Measurements from ENCODE around the gene HPCAL1. TPM values are rescaled to one million over a fixed set of nuclear protein-coding genes. Genes with fewer than 3 reads are reported as not detected.

Gene HPCAL1
- total and polyA plus RNA-seq, 11 donors: 18.9 to 63.2 (median 40.5) TPM

- H3K27ac ChIP-seq: no peak overlapping the region
- H3K27me3 ChIP-seq: no peaks in the 10 kb centered on the region
- intact Hi-C loops (cut with DNase I): no loop called here
- DNase-seq (no peak), ATAC-seq (peak in 1 of 4 donors; percentile 11)
- TF ChIP-seq, protein P1, sequence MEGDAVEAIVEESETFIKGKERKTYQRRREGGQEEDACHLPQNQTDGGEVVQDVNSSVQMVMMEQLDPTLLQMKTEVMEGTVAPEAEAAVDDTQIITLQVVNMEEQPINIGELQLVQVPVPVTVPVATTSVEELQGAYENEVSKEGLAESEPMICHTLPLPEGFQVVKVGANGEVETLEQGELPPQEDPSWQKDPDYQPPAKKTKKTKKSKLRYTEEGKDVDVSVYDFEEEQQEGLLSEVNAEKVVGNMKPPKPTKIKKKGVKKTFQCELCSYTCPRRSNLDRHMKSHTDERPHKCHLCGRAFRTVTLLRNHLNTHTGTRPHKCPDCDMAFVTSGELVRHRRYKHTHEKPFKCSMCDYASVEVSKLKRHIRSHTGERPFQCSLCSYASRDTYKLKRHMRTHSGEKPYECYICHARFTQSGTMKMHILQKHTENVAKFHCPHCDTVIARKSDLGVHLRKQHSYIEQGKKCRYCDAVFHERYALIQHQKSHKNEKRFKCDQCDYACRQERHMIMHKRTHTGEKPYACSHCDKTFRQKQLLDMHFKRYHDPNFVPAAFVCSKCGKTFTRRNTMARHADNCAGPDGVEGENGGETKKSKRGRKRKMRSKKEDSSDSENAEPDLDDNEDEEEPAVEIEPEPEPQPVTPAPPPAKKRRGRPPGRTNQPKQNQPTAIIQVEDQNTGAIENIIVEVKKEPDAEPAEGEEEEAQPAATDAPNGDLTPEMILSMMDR (IDR thresholded peaks at IDR 0.05): no peak
- TF ChIP-seq POLR2A (IDR thresholded peaks at IDR 0.05): no peak
- H3K4me3 ChIP-seq: no peak overlapping the region
- peaks cover 0 to 7% (median 0%) of the 10 kb centered on the region in 9 donors for H3K36me3 ChIP-seq
- H3K4me1 ChIP-seq: peaks cover 0 to 25% (median 6%) of the 10 kb centered on the region in 12 donors
- WGBS, 4 donors: 70 to 83% (median 79%) methylated on average over 14 to 15 of the region's 15 CpGs
- no peaks in the 10 kb centered on the region for H3K9me3 ChIP-seq
Measured at GRCh38 chr2:10371441-10372196, 68.9 kb downstream of the HPCAL1 start.

GRCh38 chr2:10372203-10372861 is 69.6 kb downstream of the HPCAL1 start:
- Histone ChIP-seq H3K9me3 (no peaks in the 10 kb centered on the region), H3K36me3 (peaks cover 0 to 7% (median 0%) of the 10 kb centered on the region in 9 donors), H3K4me1 (peaks cover 0 to 25% (median 6%) of the 10 kb centered on the region in 12 donors), H3K27ac (no peak overlapping the region), H3K27me3 (no peaks in the 10 kb centered on the region), H3K4me3 (no peak overlapping the region)
- intact Hi-C loops (cut with DNase I): no loop called here
- no peak for DNase-seq
- peak in 1 of 4 donors; percentile 5 for ATAC-seq
- TF ChIP-seq, protein P1 (IDR thresholded peaks at IDR 0.05): no peak
- TF ChIP-seq POLR2A (IDR thresholded peaks at IDR 0.05): no peak
- 90 to 96% (median 95%) methylated on average over 11 to 20 of the region's 20 CpGs for WGBS, 4 donors

- WGBS, 4 donors: 68 to 89% (median 80%) methylated on average over 7 of the region's 7 CpGs
- H3K36me3 ChIP-seq: peaks cover 0 to 7% (median 0%) of the 10 kb centered on the region in 9 donors
- no peaks in the 10 kb centered on the region for H3K27me3 ChIP-seq
- H3K4me3 ChIP-seq: no peak overlapping the region
- H3K9me3 ChIP-seq: no peaks in the 10 kb centered on the region
- ATAC-seq (peak in 1 of 4 donors; percentile 5), DNase-seq (no peak)
- intact Hi-C loops (cut with DNase I): no loop called here
- no peak overlapping the region for H3K27ac ChIP-seq
- TF ChIP-seq, protein P1 (IDR thresholded peaks at IDR 0.05): no peak
- no peak for TF ChIP-seq POLR2A (IDR thresholded peaks at IDR 0.05)
- H3K4me1 ChIP-seq: peaks cover 0 to 25% (median 6%) of the 10 kb centered on the region in 12 donors
Measured at GRCh38 chr2:10372862-10373240, 70.1 kb downstream of the HPCAL1 start.

DNA sequence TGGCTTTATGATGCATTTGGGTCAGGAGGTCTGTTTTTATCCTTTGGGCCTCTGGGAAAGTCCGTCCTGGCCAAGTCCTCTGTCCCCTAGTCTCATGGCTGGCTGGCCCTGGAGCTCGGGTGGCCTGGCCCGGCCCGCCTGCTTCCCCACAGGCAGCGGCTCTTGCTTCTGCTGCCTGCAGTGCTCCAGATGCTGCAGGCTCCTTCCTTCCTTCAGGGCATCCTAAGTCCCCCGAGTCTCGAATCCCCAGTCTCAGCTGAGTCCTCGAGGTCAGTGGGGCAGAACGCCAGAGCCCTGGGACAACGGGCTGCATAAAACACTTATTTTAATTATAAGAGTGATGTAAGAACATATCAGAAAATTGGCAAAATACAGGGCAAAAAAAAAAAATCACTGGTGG is 71.2 kb downstream of the HPCAL1 start:
- peak in 1 of 5 donors; percentile 49 for DNase-seq
- 82 to 86% (median 83%) methylated on average over 10 of the region's 10 CpGs for WGBS, 4 donors

More for the DNA sequence above, 71.2 kb downstream of the HPCAL1 start:
- no peak for ATAC-seq
- TF ChIP-seq, protein P1 (IDR thresholded peaks at IDR 0.05): no peak
- no peak for TF ChIP-seq POLR2A (IDR thresholded peaks at IDR 0.05)
- Histone ChIP-seq H3K4me1 (peaks cover 0 to 32% (median 6%) of the 10 kb centered on the region in 12 donors), H3K27ac (no peak overlapping the region), H3K4me3 (no peak overlapping the region), H3K36me3 (peaks cover 0 to 5% (median 0%) of the 10 kb centered on the region in 9 donors), H3K27me3 (no peaks in the 10 kb centered on the region), H3K9me3 (no peaks in the 10 kb centered on the region)
- intact Hi-C loops (cut with DNase I): no loop called here
